ENCODE results near the gene USP36.

USP36 gene

GRCh38 chr17:78789149-78789662 lies 51.4 kb downstream of the USP36 start:
- no peak for DNase-seq

- no peak for DNase-seq
These were observed 52.2 kb downstream of the USP36 start for GRCh38 chr17:78788451-78788850.

DNA sequence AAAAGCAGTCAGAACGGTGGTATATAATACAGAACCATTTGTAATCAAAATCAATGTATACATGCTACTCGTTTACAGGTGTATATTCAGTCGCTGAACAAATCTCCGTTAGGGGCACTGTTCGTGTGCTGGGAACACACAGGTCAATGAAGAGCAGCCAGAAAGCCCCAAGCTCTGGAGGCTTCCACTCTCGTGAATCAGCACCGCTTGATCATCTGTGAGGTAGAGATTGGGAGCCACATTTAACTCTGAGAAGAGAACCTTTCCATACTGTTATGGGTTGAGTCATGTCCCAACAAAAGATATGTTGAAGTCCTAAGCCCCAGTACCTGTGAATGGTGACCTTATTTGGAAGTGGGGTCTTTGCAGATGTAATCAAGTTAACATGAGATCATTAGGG lies 53.2 kb downstream of the USP36 start:
- DNase-seq, result no peak

GRCh38 chr17:78785663-78786057 lies 55.0 kb downstream of the USP36 start:
- no peak for DNase-seq

DNA sequence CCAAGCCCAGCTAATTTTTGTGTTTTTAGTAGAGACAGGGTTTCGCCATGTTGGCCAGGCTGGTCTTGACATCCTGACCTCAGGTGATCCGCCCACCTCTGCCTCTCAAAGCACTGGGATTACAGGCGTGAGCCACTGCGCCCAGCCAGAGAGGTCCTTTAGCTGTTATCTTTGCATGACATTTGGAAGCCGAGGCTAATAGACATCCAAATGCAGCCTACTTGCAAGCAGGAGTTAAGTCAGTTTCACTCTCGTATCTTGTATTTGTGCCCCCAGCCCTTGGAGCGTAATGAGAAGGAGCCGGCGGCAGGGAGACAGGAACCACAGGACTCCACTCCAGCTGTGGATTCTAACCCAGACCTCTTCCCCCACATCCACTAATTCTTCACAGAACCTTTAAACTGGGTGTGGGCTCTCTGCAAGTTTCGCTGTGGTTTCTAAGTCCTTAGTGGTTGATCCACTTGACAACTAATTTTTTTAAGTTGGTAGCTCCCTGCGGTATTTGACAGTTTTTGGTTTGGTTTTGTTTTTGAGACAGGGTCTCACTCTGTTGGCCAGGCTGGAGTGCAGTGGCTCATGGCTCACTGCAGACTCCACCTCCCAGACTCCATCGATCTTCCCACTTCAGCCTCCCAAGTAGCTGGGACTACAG lies 55.5 kb downstream of the USP36 start:
- DNase-seq, result no peak

DNA sequence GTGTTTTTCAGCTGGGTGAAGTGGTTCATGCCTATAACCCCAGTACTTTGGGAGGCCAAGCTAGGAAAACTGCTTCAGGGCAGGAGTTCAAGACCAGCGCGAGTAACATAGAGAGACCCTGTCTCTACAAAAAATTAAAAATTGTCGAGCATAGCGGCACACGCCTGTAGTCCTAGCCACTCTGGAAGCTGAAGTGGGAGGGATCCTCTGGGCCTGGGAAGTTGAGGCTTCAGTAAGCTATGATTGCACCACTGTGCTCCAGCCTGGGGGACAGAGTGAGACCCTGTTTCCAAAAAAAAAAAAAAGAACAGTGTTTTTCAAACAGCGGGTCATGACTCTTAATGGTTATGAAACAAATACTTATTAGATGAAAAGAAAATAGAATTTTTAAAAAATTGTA lies 56.3 kb downstream of the USP36 start:
- no peak for DNase-seq

DNA sequence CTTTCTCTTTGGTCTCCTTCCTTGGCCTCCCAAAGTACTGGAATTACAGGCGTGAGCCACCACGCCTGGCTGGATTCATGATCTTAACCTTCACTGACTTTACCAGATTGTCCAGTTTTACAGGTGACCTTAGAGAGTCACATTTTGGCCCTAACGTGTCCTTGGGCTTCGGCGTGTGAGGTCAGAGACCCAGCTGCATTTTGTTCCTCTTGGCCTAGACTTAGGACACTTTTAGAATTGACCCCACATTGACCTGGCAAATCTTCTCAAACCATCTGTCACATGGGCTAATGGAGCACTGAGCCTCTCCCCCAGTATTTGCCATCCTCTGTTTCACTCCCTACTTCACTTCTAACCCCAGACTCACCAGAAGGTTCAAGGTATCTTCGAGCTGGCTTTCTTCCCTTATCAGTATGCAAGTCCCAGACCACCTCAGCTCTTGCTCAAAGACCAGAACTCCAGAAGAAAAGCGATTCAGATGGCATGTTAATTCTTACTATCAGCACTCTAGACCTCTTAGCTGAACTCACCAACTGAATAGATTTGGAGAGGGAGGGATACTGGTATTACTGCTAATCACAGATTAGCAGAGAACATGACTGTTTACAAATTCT lies 56.8 kb downstream of the USP36 start:
- DNase-seq, result no peak

GRCh38 chr17:78781893-78782304 lies 58.7 kb downstream of the USP36 start, which contains the start of gene CYTH1:
Gene CYTH1 (minus strand): TSS chr17:78782273. CDS start chr17:78782223, 50 bp downstream.
- DNase-seq, result no peak

GRCh38 chr17:78781104-78781892 lies 59.3 kb downstream of the USP36 start:
- DNase-seq, result peak in 1 of 2 donors; percentile 32

DNA sequence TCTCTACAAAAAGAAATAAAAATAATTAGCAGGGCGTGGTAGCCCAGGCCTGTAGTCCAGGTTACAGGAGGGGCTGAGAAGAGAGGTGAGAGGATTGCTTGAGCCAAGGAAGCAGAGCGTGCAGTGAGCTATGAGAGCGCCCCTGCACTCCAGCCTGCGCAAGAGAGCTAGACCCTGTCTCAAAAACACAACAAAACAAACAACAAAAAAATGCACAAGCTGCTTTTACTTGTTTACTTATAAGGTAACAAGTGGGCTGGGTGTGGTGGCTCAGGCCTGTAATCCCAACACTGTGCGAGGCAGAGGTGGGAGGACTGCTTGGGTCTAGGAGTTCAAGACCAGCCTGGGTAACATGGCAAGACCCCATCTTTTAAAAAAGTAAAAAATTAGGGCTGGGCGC lies 60.3 kb downstream of the USP36 start:
- no peak for DNase-seq

DNA sequence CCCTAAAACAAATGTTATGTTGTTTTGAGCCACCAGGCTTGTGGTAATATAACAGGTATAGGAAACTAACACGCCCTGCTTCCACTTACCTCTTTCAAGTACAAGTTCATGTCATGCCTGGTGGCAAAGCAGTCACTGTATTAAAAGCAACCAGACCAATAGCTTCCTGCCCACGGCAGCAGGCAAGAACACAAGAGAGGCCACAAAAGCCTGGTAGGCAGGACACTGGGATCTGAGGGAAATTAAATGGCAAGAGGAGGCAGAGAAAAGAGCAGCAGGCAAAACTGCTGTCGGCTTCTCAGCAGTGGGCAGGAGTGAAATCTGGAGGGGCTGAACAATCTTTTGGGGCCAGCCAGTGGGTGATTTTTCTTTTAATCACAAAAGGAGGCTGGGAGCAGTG lies 60.8 kb downstream of the USP36 start:
- DNase-seq, result peak in 1 of 2 donors; percentile 28

DNA sequence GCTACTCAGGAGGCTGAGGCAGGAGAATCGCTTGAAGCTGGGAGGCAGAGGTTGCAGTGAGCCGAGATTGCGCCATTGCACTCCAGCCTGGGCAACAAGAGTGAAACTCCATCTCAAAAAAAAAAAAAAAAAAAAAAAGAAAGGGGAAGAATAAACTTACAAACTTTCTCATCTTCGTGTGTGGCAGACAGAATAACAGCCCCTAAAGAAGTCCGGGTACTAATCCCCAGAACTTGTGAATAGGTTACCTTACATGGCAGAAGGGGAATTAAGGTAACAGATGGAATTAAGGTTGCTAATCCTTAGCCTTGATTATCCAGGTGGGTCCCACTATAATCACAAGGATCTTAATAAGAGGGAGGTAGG lies 61.3 kb downstream of the USP36 start:
- DNase-seq, result peak in 1 of 2 donors; percentile 37

DNA sequence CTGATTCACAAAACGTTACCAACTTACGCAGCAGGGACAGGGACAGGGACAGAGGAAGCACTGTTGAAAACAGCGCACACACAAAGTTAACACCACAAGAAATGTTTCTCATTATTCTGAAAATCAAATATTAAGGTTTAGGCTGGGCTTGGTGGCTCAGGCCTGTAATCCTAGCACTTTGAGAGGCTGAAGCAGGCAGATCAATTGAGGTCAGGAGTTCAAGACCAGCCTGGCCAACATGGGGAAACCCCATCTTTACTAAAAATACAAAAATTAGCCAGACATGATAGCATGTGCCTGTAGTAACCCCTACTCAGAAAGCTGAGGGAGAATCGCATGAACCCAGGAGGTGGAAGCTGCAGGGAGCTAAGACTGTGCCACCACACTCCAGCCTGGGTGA lies 62.7 kb downstream of the USP36 start:
- DNase-seq, result peak; percentile 33 to 64

DNA sequence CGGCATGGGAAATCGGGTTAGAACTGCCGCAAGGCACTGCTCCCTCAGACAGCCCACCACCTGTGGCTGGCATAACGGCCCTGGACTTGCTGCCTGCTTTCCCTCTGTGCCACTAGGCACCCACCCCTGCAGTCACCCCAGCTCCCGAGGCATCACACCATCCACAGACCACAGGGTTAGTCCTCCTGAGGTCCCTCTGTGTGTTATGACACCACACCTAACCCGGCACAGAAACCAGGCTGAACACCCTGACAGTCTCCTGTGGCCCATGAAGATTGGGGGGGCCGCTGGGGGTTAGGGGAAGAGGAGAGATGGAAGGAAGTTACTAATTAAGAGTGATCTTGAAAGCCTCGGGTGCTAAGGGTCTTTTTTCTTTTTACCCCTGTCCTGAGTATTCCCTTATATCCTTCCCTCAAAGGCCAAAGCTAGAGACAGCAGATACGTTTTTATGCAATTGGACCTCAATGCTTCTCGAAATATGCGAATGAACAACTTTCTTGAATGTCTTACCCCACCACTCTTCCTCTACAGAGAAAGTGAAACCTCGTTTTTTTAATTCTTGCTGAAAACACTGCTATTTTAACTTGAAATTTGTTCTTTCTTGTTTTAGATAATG lies 65.5 kb downstream of the USP36 start:
- peak; percentile 47 to 53 for DNase-seq

GRCh38 chr17:78774453-78774852 lies 66.2 kb downstream of the USP36 start:
- peak in 1 of 2 donors; percentile 36 for DNase-seq

DNA sequence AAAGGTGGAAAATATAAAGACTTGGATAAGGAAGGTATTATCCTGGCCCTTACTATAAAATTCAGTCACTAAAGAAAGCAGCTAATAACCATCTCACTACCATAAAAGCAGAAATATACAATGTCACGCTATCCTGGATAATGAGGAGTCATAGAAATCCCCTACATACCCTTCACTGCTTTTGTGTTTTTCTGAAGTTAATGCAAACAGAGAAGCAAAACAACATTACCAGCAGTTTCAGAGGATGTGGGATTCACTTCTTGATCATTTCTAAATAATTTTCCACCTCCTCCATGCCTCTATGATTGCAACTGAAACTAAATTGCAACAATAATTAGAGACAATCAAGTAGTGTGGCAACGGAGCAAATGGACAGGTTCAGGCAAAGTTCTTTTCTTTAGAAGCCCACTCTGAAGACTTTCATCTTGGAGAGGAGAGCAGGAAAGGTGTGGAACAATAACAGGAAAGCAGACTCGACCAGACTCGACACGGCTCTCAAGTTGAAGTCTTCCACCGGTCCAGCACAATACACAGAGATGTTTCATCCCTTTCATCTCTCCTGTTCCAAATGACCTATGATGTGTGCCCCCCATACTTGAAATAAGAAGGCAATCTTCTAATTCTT lies 68.7 kb downstream of the USP36 start:
- DNase-seq, result peak; percentile 49 to 70

- DNase-seq, result no peak
These were observed 71.3 kb downstream of the USP36 start for GRCh38 chr17:78769196-78769773.

GRCh38 chr17:78767806-78768205 lies 72.8 kb downstream of the USP36 start:
- DNase-seq, result no peak

DNA sequence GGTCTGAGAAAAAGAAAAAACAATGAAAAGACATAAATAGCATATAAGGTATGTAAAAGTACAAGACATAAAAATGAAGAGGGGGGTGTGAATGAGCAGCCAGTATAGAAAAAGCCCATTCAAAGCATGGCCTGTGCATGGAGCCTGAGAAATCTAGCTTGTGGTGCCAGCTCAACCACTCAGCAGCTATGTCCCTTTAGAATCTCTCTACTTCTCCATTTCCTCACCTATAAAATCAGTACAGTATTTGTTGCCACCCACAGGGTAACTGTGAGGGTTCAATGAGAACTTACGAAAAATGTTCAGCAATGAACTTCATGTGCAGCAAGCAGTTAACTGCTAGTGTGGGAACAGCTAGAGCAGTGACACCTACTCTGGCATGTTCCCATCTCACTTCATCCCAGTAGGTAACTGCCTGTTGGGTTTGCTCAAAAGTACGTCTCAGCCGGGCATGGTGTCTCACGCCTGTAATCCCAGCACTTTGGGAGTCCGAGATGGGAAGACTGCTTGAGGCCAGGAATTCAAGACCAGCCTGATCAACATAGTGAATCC lies 73.8 kb downstream of the USP36 start:
- no peak for DNase-seq

- no peak for DNase-seq
These were observed 74.4 kb downstream of the USP36 start for GRCh38 chr17:78766225-78766624.

- no peak for DNase-seq
These were observed 74.8 kb downstream of the USP36 start for GRCh38 chr17:78765821-78766220.

DNA sequence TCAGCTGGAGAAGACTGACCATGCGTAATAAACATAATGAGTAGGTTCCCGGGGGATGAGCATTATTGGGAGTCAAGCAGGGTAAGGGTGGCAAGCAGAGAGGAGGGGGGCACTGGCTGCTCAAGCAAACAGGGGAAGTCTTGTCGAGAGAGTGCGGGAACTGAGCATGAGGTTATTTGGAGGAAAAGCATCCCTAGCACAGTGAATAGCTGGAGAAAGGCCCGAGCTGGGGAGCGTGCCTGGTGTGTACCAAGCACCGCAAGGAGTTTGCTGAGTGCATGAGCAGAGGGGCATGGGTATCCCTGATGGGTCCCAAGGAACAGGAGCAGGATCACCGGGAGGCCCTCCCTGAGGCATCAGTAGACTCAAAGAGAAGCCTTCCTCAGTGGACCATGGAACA lies 75.7 kb downstream of the USP36 start:
- DNase-seq, result no peak

All from inflammatory macrophage treated with lipopolysaccharide for 1 hour (primary cell).